Endothelial cell (in vitro differentiated cells): ENCODE data around the gene NAV2. TPM values are rescaled to one million over a fixed set of nuclear protein-coding genes. Genes with fewer than 3 reads are reported as not detected.

Experiments used
- DNase-seq: peaks from one replicate; pipeline ENCODE4 v3.0.0; 2021; ENCODE audit warnings: low spot score
- H3K27ac Mint-ChIP-seq: one replicate; pipeline ENCODE4 v1.8.0; 2021; ENCODE audit warnings: mixed read lengths, inconsistent platforms; ENCODE audit not compliant: unreplicated experiment
- H3K27me3 Mint-ChIP-seq: one replicate; pipeline ENCODE4 v1.8.0; 2021; ENCODE audit warnings: mild to moderate bottlenecking, moderate library complexity, mixed read lengths, inconsistent platforms; ENCODE audit not compliant: unreplicated experiment
- H3K36me3 Mint-ChIP-seq: one replicate; pipeline ENCODE4 v1.8.0; 2021; ENCODE audit warnings: mild to moderate bottlenecking, low read depth, mixed read lengths, inconsistent platforms; ENCODE audit not compliant: unreplicated experiment
- H3K4me1 Mint-ChIP-seq: one replicate; pipeline ENCODE4 v1.8.0; 2021; ENCODE audit warnings: mild to moderate bottlenecking, mixed read lengths, inconsistent platforms; ENCODE audit not compliant: unreplicated experiment
- H3K4me3 Mint-ChIP-seq: one replicate; pipeline ENCODE4 v1.8.0; 2021; ENCODE audit warnings: mild to moderate bottlenecking, mixed read lengths, inconsistent platforms; ENCODE audit not compliant: unreplicated experiment
- H3K9me3 Mint-ChIP-seq: one replicate; pipeline ENCODE4 v1.8.0; 2021; ENCODE audit warnings: mixed read lengths, inconsistent platforms; ENCODE audit not compliant: unreplicated experiment
- total RNA-seq: library from RNA; stranded (reverse); fragmentation: NEBNext Ultra II Directional; extraction: Animal tissue kit (Norgen Biotek cat#: 25700); gene quantifications from one replicate; pipeline ENCODE4 v1.2.1, GENCODE V29; 2021; ENCODE audit not compliant: unreplicated experiment
- TF ChIP-seq, protein P1 (sequence below): fragments of 200-600 bp; sonication (generic); IDR thresholded peaks from one replicate; pipeline ENCODE4 v1.5.0; 2021; ENCODE audit warnings: antibody characterized with exemption; ENCODE audit not compliant: unreplicated experiment

The NAV2 gene
- total RNA-seq, 1 donor from 2014 or later: 15.6 TPM

DNA sequence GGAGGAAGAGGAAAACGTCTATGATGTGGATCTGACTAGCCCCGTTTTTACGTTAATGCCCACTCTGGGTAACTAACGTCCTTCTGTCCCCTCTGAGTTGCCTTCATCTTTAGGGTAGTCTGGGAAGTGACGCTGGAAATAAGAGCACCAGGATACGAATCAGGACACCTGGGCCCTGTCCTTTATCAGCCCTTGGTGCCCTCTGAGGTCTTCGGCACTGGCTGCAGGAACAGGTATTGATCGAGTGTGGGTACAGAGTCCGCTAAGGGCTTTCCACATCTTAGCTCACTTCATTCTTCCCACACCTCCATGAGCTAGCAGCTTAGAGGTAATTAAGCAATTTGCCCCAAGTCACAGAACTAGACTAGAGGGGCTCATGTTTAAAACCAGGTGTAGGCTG is 223.8 kb downstream of the NAV2 start:
- Mint-ChIP-seq H3K27ac (no peak overlapping the region), H3K4me3 (no peak overlapping the region), H3K9me3 (no peaks in the 10 kb centered on the region), H3K36me3 (no peaks in the 10 kb centered on the region), H3K27me3 (no peaks in the 10 kb centered on the region), H3K4me1 (peaks cover 3% of the 10 kb centered on the region)
- TF ChIP-seq, protein P1, sequence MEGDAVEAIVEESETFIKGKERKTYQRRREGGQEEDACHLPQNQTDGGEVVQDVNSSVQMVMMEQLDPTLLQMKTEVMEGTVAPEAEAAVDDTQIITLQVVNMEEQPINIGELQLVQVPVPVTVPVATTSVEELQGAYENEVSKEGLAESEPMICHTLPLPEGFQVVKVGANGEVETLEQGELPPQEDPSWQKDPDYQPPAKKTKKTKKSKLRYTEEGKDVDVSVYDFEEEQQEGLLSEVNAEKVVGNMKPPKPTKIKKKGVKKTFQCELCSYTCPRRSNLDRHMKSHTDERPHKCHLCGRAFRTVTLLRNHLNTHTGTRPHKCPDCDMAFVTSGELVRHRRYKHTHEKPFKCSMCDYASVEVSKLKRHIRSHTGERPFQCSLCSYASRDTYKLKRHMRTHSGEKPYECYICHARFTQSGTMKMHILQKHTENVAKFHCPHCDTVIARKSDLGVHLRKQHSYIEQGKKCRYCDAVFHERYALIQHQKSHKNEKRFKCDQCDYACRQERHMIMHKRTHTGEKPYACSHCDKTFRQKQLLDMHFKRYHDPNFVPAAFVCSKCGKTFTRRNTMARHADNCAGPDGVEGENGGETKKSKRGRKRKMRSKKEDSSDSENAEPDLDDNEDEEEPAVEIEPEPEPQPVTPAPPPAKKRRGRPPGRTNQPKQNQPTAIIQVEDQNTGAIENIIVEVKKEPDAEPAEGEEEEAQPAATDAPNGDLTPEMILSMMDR: no peak
- DNase-seq: no peak

DNA sequence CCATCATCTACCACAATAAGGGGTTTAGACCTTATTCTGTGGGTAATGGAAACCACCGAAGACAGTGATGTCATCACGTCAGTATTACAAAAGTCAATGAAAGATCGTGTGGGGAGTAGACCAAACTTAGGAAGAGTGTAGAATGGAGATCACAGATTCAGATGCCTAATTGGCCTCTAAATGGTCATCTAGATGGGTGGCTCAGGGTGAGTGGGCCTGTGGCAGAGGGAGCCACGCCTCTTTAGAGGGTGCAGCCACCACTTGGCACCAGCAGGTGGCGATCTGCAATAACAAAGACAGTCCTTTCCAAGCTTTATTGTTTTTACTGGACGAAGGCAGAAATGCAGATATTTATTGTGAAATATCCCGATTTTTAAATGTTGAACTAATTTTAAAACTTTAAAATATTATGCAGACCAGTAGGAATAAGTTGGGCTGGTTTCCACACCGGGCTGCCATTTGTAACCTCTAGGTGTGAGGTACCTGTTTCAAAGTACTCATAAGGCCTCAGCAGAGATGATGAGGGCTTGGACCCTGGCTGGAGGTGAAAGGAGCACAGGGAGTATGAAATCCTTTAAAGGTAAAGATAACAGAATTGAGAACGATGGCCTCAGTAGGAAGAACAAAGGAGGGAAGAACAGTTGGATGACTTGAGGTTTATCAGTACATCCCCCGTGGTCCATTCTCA is 225.7 kb downstream of the NAV2 start:
- peak; percentile 68 for DNase-seq
- Mint-ChIP-seq H3K4me3 (no peak overlapping the region), H3K27me3 (no peaks in the 10 kb centered on the region), H3K27ac (no peak overlapping the region), H3K36me3 (no peaks in the 10 kb centered on the region), H3K4me1 (peaks cover 3% of the 10 kb centered on the region), H3K9me3 (no peaks in the 10 kb centered on the region)
- TF ChIP-seq, protein P1: peak; percentile 93

DNA sequence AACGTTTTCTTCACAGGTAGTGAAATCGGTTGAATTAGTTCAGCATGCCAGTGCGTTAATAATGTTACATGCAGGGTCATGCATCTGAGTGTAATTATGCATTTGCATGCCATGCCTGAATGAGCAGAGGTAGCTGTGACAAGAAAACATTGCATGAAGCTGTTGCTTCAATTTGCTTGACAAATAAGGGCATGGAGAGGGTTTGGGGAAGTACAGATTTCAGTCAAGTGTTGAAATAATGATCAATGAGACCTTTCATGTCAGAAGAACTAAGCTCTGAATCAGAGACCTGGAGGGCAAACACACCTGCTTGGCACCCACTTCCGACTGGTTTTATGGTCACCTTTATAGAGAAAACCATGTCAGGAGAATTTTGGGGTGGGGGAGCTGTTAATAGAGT is 226.2 kb downstream of the NAV2 start:
- H3K9me3 Mint-ChIP-seq: no peaks in the 10 kb centered on the region
- H3K27ac Mint-ChIP-seq: no peak overlapping the region
- H3K27me3 Mint-ChIP-seq: no peaks in the 10 kb centered on the region
- no peaks in the 10 kb centered on the region for H3K36me3 Mint-ChIP-seq
- TF ChIP-seq, protein P1: no peak
- H3K4me3 Mint-ChIP-seq: no peak overlapping the region
- peaks cover 3% of the 10 kb centered on the region for H3K4me1 Mint-ChIP-seq
- no peak for DNase-seq

DNA sequence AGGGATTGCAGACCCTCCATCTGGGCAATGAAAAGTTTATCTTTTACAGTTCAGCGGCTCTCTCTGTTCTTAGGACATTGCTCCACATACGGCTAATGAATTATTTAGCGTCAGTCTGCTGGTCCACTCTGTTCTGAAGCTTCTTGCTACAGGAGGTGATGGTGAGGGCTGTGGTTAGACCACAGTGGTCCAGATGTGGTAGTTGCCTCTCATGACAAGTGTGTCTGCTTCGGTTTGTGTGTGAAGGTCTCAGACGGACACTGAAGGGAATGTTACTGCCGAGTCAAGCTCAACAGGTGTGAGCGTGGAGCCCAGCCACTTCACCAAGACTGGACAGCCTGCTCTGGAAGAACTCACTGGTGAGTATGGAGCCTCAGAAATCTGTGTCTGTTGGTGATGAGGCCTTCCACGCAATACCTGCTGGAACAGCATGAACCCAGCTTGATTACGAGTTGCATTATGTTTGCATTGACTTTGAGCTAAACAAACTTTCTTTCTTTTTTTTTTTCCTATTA is 226.8 kb downstream of the NAV2 start:
- H3K4me3 Mint-ChIP-seq: no peak overlapping the region
- H3K9me3 Mint-ChIP-seq: no peaks in the 10 kb centered on the region
- TF ChIP-seq, protein P1: no peak
- peaks cover 3% of the 10 kb centered on the region for H3K4me1 Mint-ChIP-seq
- no peak for DNase-seq
- H3K27me3 Mint-ChIP-seq: no peaks in the 10 kb centered on the region
- H3K36me3 Mint-ChIP-seq: no peaks in the 10 kb centered on the region
- H3K27ac Mint-ChIP-seq: no peak overlapping the region

DNA sequence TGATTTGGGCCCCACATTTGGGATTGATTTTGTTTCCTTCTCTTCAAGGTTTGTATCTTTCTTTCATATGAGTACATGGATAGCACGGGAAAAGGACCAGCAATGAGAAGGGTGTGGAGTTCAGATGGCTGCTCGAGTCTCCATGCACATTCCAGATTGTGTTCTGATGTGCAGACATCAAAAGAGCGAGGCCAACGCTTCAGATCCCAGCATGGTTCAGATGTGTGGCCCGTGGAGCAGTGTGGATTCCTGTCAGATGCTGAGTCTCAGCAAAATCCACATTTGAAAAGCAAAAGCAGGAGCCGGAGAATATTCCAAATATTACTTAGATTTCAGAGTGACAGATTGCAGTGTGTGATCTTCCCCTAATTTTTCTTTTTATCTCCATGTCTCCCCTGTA is 228.2 kb downstream of the NAV2 start:
- H3K4me1 Mint-ChIP-seq: no peaks in the 10 kb centered on the region
- H3K9me3 Mint-ChIP-seq: no peaks in the 10 kb centered on the region
- no peak overlapping the region for H3K4me3 Mint-ChIP-seq
- H3K27ac Mint-ChIP-seq: no peak overlapping the region
- DNase-seq: no peak
- H3K36me3 Mint-ChIP-seq: no peaks in the 10 kb centered on the region
- no peaks in the 10 kb centered on the region for H3K27me3 Mint-ChIP-seq
- TF ChIP-seq, protein P1: no peak
